B cell (primary cell): ENCODE data around the gene MGAT5. TPM values are rescaled to one million over a fixed set of nuclear protein-coding genes. Genes with fewer than 3 reads are reported as not detected.
A peak's percentile ranks its signal among the peaks of the same experiment; 100 is the strongest.

ENCODE experiments used
- ATAC-seq: fragments of 200-7000 bp; cut with Tn5 transposase; one replicate; pipeline ENCODE4 v1.10.0; 2021; ENCODE audit warnings: low read depth, mild to moderate bottlenecking, moderate number of reproducible peaks, moderate library complexity
- CTCF ChIA-PET: fragments of 350-600 bp; sonication (Branson Sonifier 250); formaldehyde crosslinking; loops from one replicate; lab custom pipeline; 2021; ENCODE audit warnings: antibody characterized with exemption, inconsistent platforms; lab: Charles Lee
- POLR2A ChIA-PET: fragments of 350-600 bp; sonication (Branson Sonifier 250); formaldehyde crosslinking; loops from one replicate; lab custom pipeline; 2021; ENCODE audit warnings: antibody characterized with exemption; lab: Charles Lee
- DNase-seq: peaks from one replicate; pipeline ENCODE4 v3.0.0; 2013
- H2AFZ ChIP-seq: 2 replicates; pipeline ENCODE4 v1.6.1; 2012; ENCODE audit warnings: mild to moderate bottlenecking, low read depth, low read length; ENCODE audit not compliant: insufficient read depth, poor library complexity, severe bottlenecking
- H3K27ac ChIP-seq, 2 donors: 1 replicate in 1 of 2; 2 replicates in 1 of 2; pipeline ENCODE4 v1.5.1; 2012 to 2013; ENCODE audit warnings: low read length in 2 of 2, mild to moderate bottlenecking in 2 of 2, moderate library complexity in 1 of 2
- H3K27me3 ChIP-seq, 4 experiments: fragments of 200-600 bp in 1 of 4; sonication (generic) in 1 of 4; replicated peaks in 1 of 4; 1 replicate in 2 of 4; 2 replicates in 2 of 4; pipeline versions ENCODE4 v1.6.1 to v1.7.0; 2013 to 2016; ENCODE audit warnings: low read length in 3 of 4, mild to moderate bottlenecking in 2 of 4, mixed read lengths in 1 of 4, moderate library complexity in 1 of 4; ENCODE audit not compliant: insufficient read depth in 4 of 4, control insufficient read depth in 3 of 4; ENCODE audit errors: control extremely low read depth in 1 of 4
- H3K36me3 ChIP-seq, 2 experiments: replicated peaks in 1 of 2; 1 replicate in 1 of 2; 2 replicates in 1 of 2; pipeline versions ENCODE4 v1.6.1 to v1.7.1; 2013; ENCODE audit warnings: low read length in 1 of 2; ENCODE audit not compliant: insufficient read depth in 2 of 2, control insufficient read depth in 1 of 2; ENCODE audit errors: control extremely low read depth in 1 of 2, extremely low read depth in 1 of 2
- H3K4me1 ChIP-seq, 2 donors: fragments of 200-600 bp in 1 of 2; sonication (generic) in 1 of 2; 1 replicate in 1 of 2; 2 replicates in 1 of 2; pipeline versions ENCODE4 v1.5.1 to v1.6.1; 2013 to 2017; ENCODE audit warnings: low read length in 2 of 2; ENCODE audit not compliant: control insufficient read depth in 2 of 2, insufficient read depth in 2 of 2
- H3K4me2 ChIP-seq: replicated peaks from 2 replicates; pipeline ENCODE3; 2012; ENCODE audit warnings: mild to moderate bottlenecking, low read depth, low read length; ENCODE audit not compliant: poor library complexity, severe bottlenecking
- H3K4me3 ChIP-seq, 5 experiments: fragments of 200-600 bp in 1 of 5; sonication (generic) in 1 of 5; 1 replicate in 3 of 5; 2 replicates in 2 of 5; pipeline versions ENCODE4 v1.5.1 to v1.7.0; 2011 to 2016; ENCODE audit warnings: low read length in 4 of 5, mild to moderate bottlenecking in 4 of 5, low read depth in 2 of 5, control low read depth in 1 of 5, moderate library complexity in 1 of 5; ENCODE audit not compliant: insufficient read depth in 1 of 5; ENCODE audit errors: control extremely low read depth in 1 of 5, extremely low read depth in 1 of 5
- H3K79me2 ChIP-seq: fragments of 200-600 bp; sonication (generic); one replicate; pipeline ENCODE4 v1.6.0; 2016; ENCODE audit warnings: low read length; ENCODE audit not compliant: control insufficient read depth, insufficient read depth
- H3K9ac ChIP-seq: fragments of 200-600 bp; sonication (generic); 2 replicates; pipeline ENCODE4 v1.6.1; 2017; ENCODE audit warnings: mild to moderate bottlenecking, low read length, moderate library complexity
- H3K9me3 ChIP-seq, 3 donors: one replicate each; pipeline versions ENCODE4 v1.6.1 to v1.7.1; 2013; ENCODE audit warnings: low read length in 2 of 3; ENCODE audit not compliant: control insufficient read depth in 2 of 3, insufficient read depth in 1 of 3; ENCODE audit errors: control extremely low read depth in 1 of 3
- H4K20me1 ChIP-seq: 2 replicates; pipeline ENCODE4 v1.6.0; 2012; ENCODE audit warnings: mild to moderate bottlenecking, low read length; ENCODE audit not compliant: insufficient read depth, control insufficient read depth, poor library complexity, severe bottlenecking
- H3K27ac Mint-ChIP-seq: one replicate; pipeline ENCODE4 v1.8.0; 2021; ENCODE audit warnings: mixed read lengths
- H3K27me3 Mint-ChIP-seq: one replicate; pipeline ENCODE4 v1.8.0; 2021; ENCODE audit warnings: mixed read lengths
- H3K4me1 Mint-ChIP-seq: one replicate; pipeline ENCODE4 v1.8.0; 2021; ENCODE audit warnings: mixed read lengths
- H3K4me3 Mint-ChIP-seq: one replicate; pipeline ENCODE4 v1.8.0; 2021; ENCODE audit warnings: mixed read lengths
- H3K9me3 Mint-ChIP-seq: one replicate; pipeline ENCODE4 v1.8.0; 2022; ENCODE audit warnings: mixed read lengths; ENCODE audit not compliant: insufficient read depth
- CTCF ChIP-seq: fragments of 200-600 bp; IDR thresholded peaks from one replicate; pipeline ENCODE4 v1.8.0; 2022; ENCODE audit warnings: antibody characterized with exemption, mild to moderate bottlenecking
- EZH2 ChIP-seq: IDR thresholded peaks from 2 replicates; pipeline ENCODE4 v1.6.1; 2012; ENCODE audit warnings: borderline replicate concordance, low read depth, mild to moderate bottlenecking, moderate library complexity, low read length; ENCODE audit not compliant: insufficient read depth, poor library complexity, severe bottlenecking
- WGBS: methylation state at CpG from one replicate; pipeline ENCODE4 v1.1.5; 2013; ENCODE audit warnings: missing lambda C conversion rate; ENCODE audit not compliant: insufficient coverage; 5-methylcytosine and 5-hydroxymethylcytosine counted together
- intact Hi-C: fragments of 100-400 bp; cut with micrococcal nuclease; formaldehyde crosslinking; loops from one replicate; pipeline ENCODE4 v1.10.0; 2022
- polyA plus RNA-seq: library from polyadenylated mRNA; depleted of rRNA; stranded (reverse); fragments of >200 nt; gene quantifications from 2 replicates; pipeline ENCODE4 v1.2.3, GENCODE V29; 2012
- total RNA-seq, 2 donors: library from RNA; stranded (reverse); fragments of 120-200 nt in 1 of 2; gene quantifications; 1 replicate in 1 of 2; 2 replicates in 1 of 2; pipeline versions ENCODE4 v1.2.3 to v1.2.4, GENCODE V29; 2013 to 2022

MGAT5 gene
- total and polyA plus RNA-seq, 2 donors (not counting 1 experiment from before 2014, with no cell fraction given): 27.2 to 184 TPM

- no peak for TF ChIP-seq EZH2
- no peak for TF ChIP-seq CTCF
- no CpG with 5 or more reads among the region's 1 CpG for WGBS
- H3K9ac ChIP-seq: no peak overlapping the region
- no peaks in the 10 kb centered on the region for H3K9me3 Mint-ChIP-seq
- H3K27me3 Mint-ChIP-seq: no peaks in the 10 kb centered on the region
- no peak overlapping the region for H3K4me2 ChIP-seq
- no peak overlapping the region for H3K4me3 ChIP-seq
- peaks cover 100% of the 10 kb centered on the region for H3K79me2 ChIP-seq
- H3K36me3 ChIP-seq: no peaks in the 10 kb centered on the region
- ATAC-seq (no peak), DNase-seq (no peak)
- H3K27ac Mint-ChIP-seq: peak overlapping the region; percentile 76
- peak overlapping the region in 1 of 2 donors; percentile 72 for H3K27ac ChIP-seq
- ChIA-PET POLR2A (interaction anchor here (1.0 kb wide), 1 partner anchor 13 kb away, joined by 3 read pairs; no protein-coding TSS in a partner anchor), CTCF (interaction anchor here (0.8 to 9.5 kb wide), 27 partner anchors 8 to 356 kb away, joined by 3 to 197 read pairs (median 17); partner anchors contain the start of gene MGAT5)
- no peaks in the 10 kb centered on the region for H3K9me3 ChIP-seq
- H4K20me1 ChIP-seq: peaks cover 9% of the 10 kb centered on the region
- H3K27me3 ChIP-seq: no peaks in the 10 kb centered on the region
- peaks cover 77 to 84% of the 10 kb centered on the region in 2 donors for H3K4me1 ChIP-seq
- intact Hi-C loops: loop anchor here (5.0 kb wide), 1 partner anchor 36 kb away; no protein-coding TSS in a partner anchor
- H3K4me3 Mint-ChIP-seq: no peak overlapping the region
- H3K4me1 Mint-ChIP-seq: peaks cover 86% of the 10 kb centered on the region
- H2AFZ ChIP-seq: no peak overlapping the region
Measured at GRCh38 chr2:134243244-134243643, 10.6 kb upstream of the MGAT5 start.

- Histone ChIP-seq H3K4me1 (peaks cover 85 to 90% of the 10 kb centered on the region in 2 donors), H3K27ac (peak overlapping the region in 1 of 2 donors; percentile 72), H4K20me1 (peaks cover 8% of the 10 kb centered on the region), H3K4me3 (no peak overlapping the region), H3K9ac (no peak overlapping the region), H3K36me3 (no peaks in the 10 kb centered on the region), H3K4me2 (peak overlapping the region; percentile 59), H3K79me2 (peaks cover 100% of the 10 kb centered on the region), H2AFZ (no peak overlapping the region), H3K27me3 (no peaks in the 10 kb centered on the region), H3K9me3 (no peaks in the 10 kb centered on the region)
- Mint-ChIP-seq H3K4me1 (peaks cover 90% of the 10 kb centered on the region), H3K9me3 (no peaks in the 10 kb centered on the region), H3K4me3 (no peak overlapping the region), H3K27ac (peak overlapping the region; percentile 87), H3K27me3 (no peaks in the 10 kb centered on the region)
- ChIA-PET CTCF (interaction anchor here (0.6 to 9.5 kb wide), 34 partner anchors 9 to 356 kb away, joined by 3 to 197 read pairs (median 12); partner anchors contain the start of gene MGAT5), POLR2A (interaction anchor here (0.5 to 1.3 kb wide), 4 partner anchors 53 to 168 kb away, joined by 3 to 6 read pairs (median 4); no protein-coding TSS in a partner anchor)
- DNase-seq (no peak), ATAC-seq (no peak)
- WGBS: no CpG with 5 or more reads among the region's 2 CpGs
- TF ChIP-seq EZH2 (no peak), CTCF (no peak)
- intact Hi-C loops: loop anchor here (1.0 to 5.0 kb wide), 3 partner anchors 19 to 126 kb away; no protein-coding TSS in a partner anchor
Measured at GRCh38 chr2:134244086-134244485, 9.8 kb upstream of the MGAT5 start.
